HCT116 (cell line): ENCODE results near the gene CDK14. TPM values are rescaled to one million over a fixed set of nuclear protein-coding genes. Genes with fewer than 3 reads are reported as not detected.

ENCODE experiments used
- ATAC-seq: fragments of 200-7000 bp; cut with Tn5 transposase; 2 replicates; pipeline ENCODE4 v1.9.1; 2020; ENCODE audit warnings: mild to moderate bottlenecking, moderate library complexity
- BruUV-seq: library from RNA; stranded (reverse); fragments of 400-500 nt; replicated peaks from 2 replicates; lab custom pipeline; 2021; lab: Mats Ljungman, UMichigan
- CTCF ChIA-PET: fragments of 300-600 bp; sonication (Branson Sonifier 250); formaldehyde crosslinking; loops from one replicate; lab custom pipeline; 2021; ENCODE audit warnings: antibody characterized with exemption; lab: Charles Lee
- POLR2A ChIA-PET: fragments of 300-600, 350-600 bp; sonication (Branson Sonifier 250); formaldehyde crosslinking; loops from one replicate; lab custom pipeline; 2021; ENCODE audit warnings: antibody characterized with exemption; lab: Charles Lee
- RAD21 ChIA-PET, 2 experiments: fragments of 300-600 bp; sonication (Branson Sonifier 250); formaldehyde crosslinking; loops; one replicate each; lab custom pipeline; 2023; ENCODE audit warnings: low total read pairs in 2 of 2; ENCODE audit not compliant: uncharacterized antibody in 2 of 2, unreplicated experiment in 2 of 2, low non-redundant PET in 1 of 2; lab: Charles Lee
- DNase-seq: peaks from one replicate; pipeline ENCODE4 v3.0.0-alpha.2; 2010; ENCODE audit warnings: low read depth, low spot score
- H2AFZ ChIP-seq: fragments of 200-600 bp; shearing (Covaris generic), sonication (generic); 2 replicates; pipeline ENCODE4 v1.6.1; 2017; ENCODE audit warnings: low read depth, mixed run types, mixed read lengths, antibody characterized with exemption, low read length; ENCODE audit not compliant: poor library complexity, severe bottlenecking
- H3K27ac ChIP-seq: 2 replicates; pipeline ENCODE4 v1.5.1; 2012; ENCODE audit warnings: low read depth, low read length
- H3K27me3 ChIP-seq: fragments of 200-600 bp; sonication (generic); 2 replicates; pipeline ENCODE4 v1.6.1; 2016; ENCODE audit warnings: mixed run types, low read length, mixed read lengths; ENCODE audit not compliant: insufficient read depth
- H3K36me3 ChIP-seq, 2 experiments: fragments of 200-500 bp in 1 of 2; fragments of 200-600 bp in 1 of 2; sonication (Bioruptor generic) in 1 of 2; sonication (generic) in 1 of 2; 2 replicates each; pipeline versions ENCODE4 v1.5.1 to v1.6.1; 2014 to 2016; ENCODE audit warnings: low read length in 2 of 2, inconsistent platforms in 1 of 2, mixed read lengths in 1 of 2, mixed run types in 1 of 2; ENCODE audit not compliant: insufficient read depth in 2 of 2, control insufficient read depth in 1 of 2
- H3K4me1 ChIP-seq, 2 experiments: fragments of 200-600 bp in 1 of 2; sonication (generic) in 1 of 2; 2 replicates each; pipeline versions ENCODE4 v1.5.1 to v1.6.1; 2012 to 2017; ENCODE audit warnings: low read length in 2 of 2, inconsistent platforms in 1 of 2, mild to moderate bottlenecking in 1 of 2, mixed read lengths in 1 of 2, mixed run types in 1 of 2, moderate library complexity in 1 of 2; ENCODE audit not compliant: insufficient read depth in 2 of 2, control insufficient read depth in 1 of 2
- H3K4me2 ChIP-seq: fragments of 200-600 bp; sonication (generic); 2 replicates; pipeline ENCODE4 v1.6.1; 2017; ENCODE audit warnings: mixed run types, low read length, mixed read lengths
- H3K4me3 ChIP-seq, 2 experiments: fragments of 200-600 bp in 1 of 2; sonication (generic) in 1 of 2; replicated peaks in 1 of 2; 2 replicates each; pipeline ENCODE4 v1.5.1; 2011 to 2016; ENCODE audit warnings: low read length in 2 of 2, control low read depth in 1 of 2, low read depth in 1 of 2, mild to moderate bottlenecking in 1 of 2, mixed read lengths in 1 of 2, mixed run types in 1 of 2
- H3K79me2 ChIP-seq: fragments of 200-600 bp; sonication (generic); 2 replicates; pipeline ENCODE4 v1.6.1; 2017; ENCODE audit warnings: mild to moderate bottlenecking, mixed run types, low read length, moderate library complexity, mixed read lengths; ENCODE audit not compliant: insufficient read depth
- H3K9ac ChIP-seq: fragments of 200-600 bp; sonication (generic); 2 replicates; pipeline ENCODE4 v1.6.1; 2016; ENCODE audit warnings: low read length, mixed read lengths
- H3K9me2 ChIP-seq: fragments of 200-600 bp; sonication (generic), shearing (Covaris generic); 2 replicates; pipeline ENCODE4 v1.6.1; 2017; ENCODE audit warnings: mixed run types, mild to moderate bottlenecking, moderate library complexity; ENCODE audit not compliant: insufficient read depth
- H3K9me3 ChIP-seq, 2 experiments: fragments of 200-500 bp in 1 of 2; fragments of 200-600 bp in 1 of 2; sonication (Bioruptor generic) in 1 of 2; sonication (generic) in 1 of 2; 2 replicates each; pipeline ENCODE4 v1.6.1; 2014 to 2017; ENCODE audit warnings: low read length in 2 of 2, mixed read lengths in 2 of 2, inconsistent platforms in 1 of 2, low read depth in 1 of 2, mild to moderate bottlenecking in 1 of 2, mixed run types in 1 of 2, moderate library complexity in 1 of 2; ENCODE audit not compliant: control insufficient read depth in 1 of 2, insufficient read depth in 1 of 2
- H4K20me1 ChIP-seq: fragments of 200-600 bp; sonication (generic), shearing (Covaris generic); 2 replicates; pipeline ENCODE4 v1.6.1; 2017; ENCODE audit warnings: mixed run types, mild to moderate bottlenecking, moderate library complexity; ENCODE audit not compliant: insufficient read depth
- ATF3 ChIP-seq: IDR thresholded peaks from 2 replicates; pipeline ENCODE4 v1.6.1; 2012
- CEBPB ChIP-seq: IDR thresholded peaks from 2 replicates; pipeline ENCODE4 v1.6.1; 2012; ENCODE audit warnings: low read depth
- CTCF ChIP-seq, 3 experiments: fragments of 200-600 bp in 1 of 3; sonication (generic) in 1 of 3; IDR thresholded peaks in 2 of 3; conservative IDR thresholded peaks in 1 of 3; 2 replicates each; pipeline ENCODE4 v1.5.1; 2012 to 2017; ENCODE audit warnings: low read depth in 2 of 3, low read length in 2 of 3, antibody characterized with exemption in 1 of 3, borderline replicate concordance in 1 of 3, control low read depth in 1 of 3, mild to moderate bottlenecking in 1 of 3, mixed read lengths in 1 of 3, mixed run types in 1 of 3, moderate library complexity in 1 of 3; ENCODE audit not compliant: insufficient read depth in 1 of 3
- ELF1 ChIP-seq: IDR thresholded peaks from 2 replicates; pipeline ENCODE4 v1.6.1; 2012; ENCODE audit warnings: low read depth, borderline replicate concordance
- EZH2 ChIP-seq: fragments of 200-600 bp; sonication (generic); IDR thresholded peaks from 2 replicates; pipeline ENCODE4 v1.6.1; 2017; ENCODE audit warnings: antibody characterized with exemption, mixed run types
- EZH2phosphoT487 ChIP-seq: fragments of 200-600 bp; IDR thresholded peaks from 2 replicates; pipeline ENCODE4 v1.6.1; 2018; ENCODE audit warnings: antibody characterized with exemption, borderline replicate concordance
- JUND ChIP-seq: IDR thresholded peaks from 2 replicates; pipeline ENCODE4 v1.6.1; 2012
- POLR2A ChIP-seq: IDR thresholded peaks from 2 replicates; pipeline ENCODE4 v1.7.0; 2011; ENCODE audit warnings: borderline replicate concordance; ENCODE audit not compliant: insufficient read depth, insufficient read length; ENCODE audit errors: extremely low read depth
- POLR2AphosphoS5 ChIP-seq: IDR thresholded peaks from 2 replicates; pipeline ENCODE4 v1.6.1; 2011; ENCODE audit warnings: mild to moderate bottlenecking, low read depth, low read length, moderate library complexity
- RAD21 ChIP-seq: IDR thresholded peaks from 2 replicates; pipeline ENCODE4 v1.6.1; 2012; ENCODE audit warnings: low read depth, mild to moderate bottlenecking
- SIN3A ChIP-seq: IDR thresholded peaks from 2 replicates; pipeline ENCODE4 v1.6.1; 2012; ENCODE audit warnings: low read depth
- SP1 ChIP-seq: IDR thresholded peaks from 2 replicates; pipeline ENCODE4 v1.6.1; 2012; ENCODE audit warnings: low read depth
- SRF ChIP-seq: IDR thresholded peaks from 2 replicates; pipeline ENCODE4 v1.6.1; 2012; ENCODE audit warnings: low read depth
- TCF7L2 ChIP-seq: IDR thresholded peaks from 2 replicates; pipeline ENCODE4 v1.7.0; 2011; ENCODE audit warnings: borderline replicate concordance, inconsistent platforms; ENCODE audit not compliant: insufficient read depth, insufficient read length; ENCODE audit errors: extremely low read depth
- ZFX ChIP-seq: fragments of 450-650 bp; IDR thresholded peaks from 2 replicates; pipeline ENCODE4 v1.6.1; 2017
- intact Hi-C: fragments of 100-400 bp; cut with micrococcal nuclease; formaldehyde crosslinking; loops from 2 replicates; pipeline ENCODE4 v1.10.0; 2022
- total RNA-seq: library from RNA; stranded (reverse); gene quantifications from one replicate; pipeline ENCODE4 v1.2.1, GENCODE V29; 2021; ENCODE audit not compliant: unreplicated experiment
- TF ChIP-seq, protein P1 (sequence below): IDR thresholded peaks from 2 replicates; pipeline ENCODE4 v1.6.1; 2012

CDK14 gene
- total RNA-seq, 1 experiment from 2014 or later: 10.2 TPM

DNA sequence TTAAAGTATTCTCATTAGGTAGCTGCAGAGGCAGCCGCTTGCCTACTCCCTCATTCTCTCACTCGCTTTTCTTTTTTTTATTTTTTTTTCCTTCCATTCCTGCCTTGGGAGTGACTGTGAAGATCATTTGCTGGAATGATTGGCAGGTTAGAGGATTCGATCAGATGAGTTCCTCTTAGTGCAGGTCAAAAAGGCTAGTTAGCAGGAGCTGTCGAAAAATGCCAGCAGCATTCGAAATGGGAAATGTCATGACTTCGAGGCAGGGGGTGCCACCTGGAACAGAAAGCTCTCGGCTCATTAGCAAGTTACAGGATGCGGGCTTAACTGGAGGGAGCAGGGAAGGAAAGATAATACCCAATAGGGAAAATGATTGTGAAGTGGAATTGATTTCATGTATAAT, 530.6 kb downstream of the CDK14 start:
- Histone ChIP-seq H3K9ac (no peak overlapping the region), H3K27me3 (no peaks in the 10 kb centered on the region), H3K4me1 (no peaks in the 10 kb centered on the region), H3K27ac (no peak overlapping the region), H3K9me2 (no peaks in the 10 kb centered on the region), H3K79me2 (no peaks in the 10 kb centered on the region), H2AFZ (no peak overlapping the region), H4K20me1 (no peaks in the 10 kb centered on the region), H3K9me3 (no peaks in the 10 kb centered on the region), H3K4me2 (no peak overlapping the region), H3K36me3 (no peaks in the 10 kb centered on the region), H3K4me3 (no peak overlapping the region)
- TF ChIP-seq ATF3 (no peak), POLR2AphosphoS5 (no peak), TCF7L2 (no peak), CEBPB (no peak), RAD21 (no peak)
- no peak for ATAC-seq
- ChIA-PET RAD21 (no interaction called here), POLR2A (no interaction called here), CTCF (no interaction called here)
- intact Hi-C loops: no loop called here
- BruUV-seq: no TSS peak
- no peak for DNase-seq

DNA sequence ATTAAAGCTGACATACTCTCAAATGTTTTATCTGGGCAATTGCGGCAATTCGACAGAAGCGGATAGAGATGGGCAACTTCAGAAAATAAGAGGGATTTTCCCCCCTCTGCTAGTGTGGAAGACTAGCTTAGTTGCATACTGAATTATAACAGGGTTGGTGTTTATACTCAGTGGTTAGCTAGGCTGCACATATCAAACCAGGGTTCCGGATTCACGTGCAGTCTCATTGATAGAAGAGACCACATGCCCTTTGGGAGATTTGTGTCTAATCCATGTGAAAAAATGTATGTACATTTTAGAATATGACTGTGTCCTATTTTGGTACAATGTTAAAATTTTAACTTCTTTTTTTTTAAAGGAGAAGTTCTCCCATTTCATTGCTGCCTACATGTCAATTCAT, 531.2 kb downstream of the CDK14 start:
- no TSS peak for BruUV-seq
- TF ChIP-seq TCF7L2 (no peak), EZH2phosphoT487 (no peak), CTCF (IDR thresholded peaks at IDR 0.05 in 2 of 3, conservative IDR thresholded peaks at IDR 0.05 in 1 of 3; ENCODE audit: borderline replicate concordance in 1 of 3, insufficient read depth in 1 of 3, low read depth in 2 of 3, low read length in 2 of 3) (no peak), RAD21 (no peak), CEBPB (no peak), POLR2AphosphoS5 (no peak), ZFX (no peak), ELF1 (no peak), POLR2A (no peak), SP1 (no peak), JUND (no peak), SRF (no peak), EZH2 (no peak), SIN3A (no peak)
- TF ChIP-seq, protein P1, sequence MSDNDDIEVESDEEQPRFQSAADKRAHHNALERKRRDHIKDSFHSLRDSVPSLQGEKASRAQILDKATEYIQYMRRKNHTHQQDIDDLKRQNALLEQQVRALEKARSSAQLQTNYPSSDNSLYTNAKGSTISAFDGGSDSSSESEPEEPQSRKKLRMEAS: no peak

More for the DNA sequence above, 531.2 kb downstream of the CDK14 start:
- Histone ChIP-seq H3K27me3 (no peaks in the 10 kb centered on the region), H3K4me3 (no peak overlapping the region), H3K79me2 (no peaks in the 10 kb centered on the region), H3K36me3 (no peaks in the 10 kb centered on the region), H2AFZ (no peak overlapping the region), H4K20me1 (no peaks in the 10 kb centered on the region), H3K27ac (no peak overlapping the region), H3K9ac (no peak overlapping the region), H3K9me3 (no peaks in the 10 kb centered on the region), H3K4me2 (no peak overlapping the region), H3K9me2 (no peaks in the 10 kb centered on the region), H3K4me1 (no peaks in the 10 kb centered on the region)
- CTCF ChIA-PET: no interaction called here
- ATAC-seq (no peak), DNase-seq (no peak)
- RAD21 ChIA-PET: no interaction called here
- POLR2A ChIA-PET: no interaction called here
- intact Hi-C loops: no loop called here
